CD8-positive, alpha-beta memory T cell (primary cell): ENCODE results near the gene GJC1. TPM values are rescaled to one million over a fixed set of nuclear protein-coding genes. Genes with fewer than 3 reads are reported as not detected.
A peak's percentile ranks its signal among the peaks of the same experiment; 100 is the strongest.

Experiments
- CTCF ChIA-PET: fragments of 350-600 bp; sonication (Branson Sonifier 250); formaldehyde crosslinking; loops from one replicate; lab custom pipeline; 2021; ENCODE audit warnings: antibody characterized with exemption; lab: Charles Lee
- POLR2A ChIA-PET: fragments of 350-600 bp; sonication (Branson Sonifier 250); formaldehyde crosslinking; loops from one replicate; lab custom pipeline; 2021; ENCODE audit warnings: antibody characterized with exemption; lab: Charles Lee
- DNase-seq, 5 donors: peaks; one replicate each; pipeline versions ENCODE4 v3.0.0 to v3.0.0-alpha.2; 2020 to 2022; ENCODE audit warnings: mixed read lengths in 1 of 5
- H3K27ac ChIP-seq: one replicate; pipeline ENCODE4 v1.7.0; 2013; ENCODE audit warnings: low read depth, mild to moderate bottlenecking, low read length, moderate library complexity
- H3K27me3 ChIP-seq: 2 replicates; pipeline ENCODE4 v1.7.0; 2013; ENCODE audit warnings: low read length, mild to moderate bottlenecking; ENCODE audit not compliant: insufficient read depth, poor library complexity, severe bottlenecking
- H3K36me3 ChIP-seq: 2 replicates; pipeline ENCODE4 v1.7.0; 2013; ENCODE audit warnings: mild to moderate bottlenecking, low read length, moderate library complexity; ENCODE audit not compliant: insufficient read depth
- H3K4me1 ChIP-seq: 2 replicates; pipeline ENCODE4 v1.7.0; 2013; ENCODE audit warnings: mild to moderate bottlenecking, low read length, moderate library complexity; ENCODE audit not compliant: insufficient read depth
- H3K4me3 ChIP-seq: 2 replicates; pipeline ENCODE4 v1.7.0; 2013; ENCODE audit warnings: mild to moderate bottlenecking, low read length
- H3K9me3 ChIP-seq: 2 replicates; pipeline ENCODE4 v1.7.0; 2013; ENCODE audit warnings: mild to moderate bottlenecking, low read length
- H3K27ac Mint-ChIP-seq, 8 donors: one replicate each; pipeline ENCODE4 v1.8.0; 2020 to 2021; ENCODE audit warnings: mixed read lengths in 8 of 8, mild to moderate bottlenecking in 6 of 8, inconsistent platforms in 3 of 8, moderate library complexity in 3 of 8
- H3K27me3 Mint-ChIP-seq, 2 donors: one replicate each; pipeline ENCODE4 v1.8.0; 2020 to 2021; ENCODE audit warnings: mixed read lengths in 2 of 2, mild to moderate bottlenecking in 1 of 2, moderate library complexity in 1 of 2
- H3K36me3 Mint-ChIP-seq, 3 donors: one replicate each; pipeline ENCODE4 v1.8.0; 2020 to 2021; ENCODE audit warnings: mixed read lengths in 3 of 3, inconsistent platforms in 1 of 3, mild to moderate bottlenecking in 1 of 3
- H3K4me1 Mint-ChIP-seq, 3 donors: one replicate each; pipeline ENCODE4 v1.8.0; 2020 to 2021; ENCODE audit warnings: mixed read lengths in 3 of 3, inconsistent platforms in 1 of 3, mild to moderate bottlenecking in 1 of 3
- H3K4me3 Mint-ChIP-seq, 7 donors: one replicate each; pipeline ENCODE4 v1.8.0; 2020 to 2021; ENCODE audit warnings: mixed read lengths in 7 of 7, mild to moderate bottlenecking in 6 of 7, moderate library complexity in 4 of 7, inconsistent platforms in 2 of 7
- H3K9me3 Mint-ChIP-seq, 5 donors: one replicate each; pipeline ENCODE4 v1.8.0; 2020 to 2022; ENCODE audit warnings: mixed read lengths in 5 of 5, mild to moderate bottlenecking in 3 of 5, moderate library complexity in 2 of 5, inconsistent platforms in 1 of 5
- polyA plus RNA-seq: library from polyadenylated mRNA; unstranded; fragments of 300-500 nt; fragmentation: Illumina TruSeq; gene quantifications from one replicate; pipeline ENCODE4 v1.2.3, GENCODE V29; 2021
- total RNA-seq, 2 experiments: library from RNA; stranded (reverse); gene quantifications; one replicate each; pipeline ENCODE4 v1.2.3, GENCODE V29; 2021

GJC1 gene
- total and polyA plus RNA-seq, 3 experiments from 2014 or later: 9.4 to 10.2 TPM; not detected in 1

DNA sequence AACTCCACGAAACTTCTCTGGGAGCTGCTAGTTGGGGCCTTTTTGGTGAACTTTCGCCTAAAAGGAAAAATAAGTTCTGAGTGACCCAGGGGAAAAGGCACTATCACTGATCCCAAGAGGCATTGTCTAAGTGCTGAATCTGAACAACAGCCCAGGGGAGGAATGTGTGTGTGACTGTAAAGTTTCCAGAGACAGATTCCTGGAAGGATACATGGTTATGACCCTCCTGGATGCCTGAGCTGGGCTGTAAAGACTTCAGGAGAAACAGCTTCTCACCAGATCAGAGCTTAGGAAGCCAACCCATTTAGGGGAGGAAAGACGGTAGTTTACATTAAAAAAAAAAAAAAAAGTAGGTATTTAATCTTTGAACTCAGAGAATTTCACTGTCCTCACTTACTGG, 37.8 kb upstream of the GJC1 start:
- no peak for DNase-seq
- Mint-ChIP-seq H3K4me1 (no peaks in the 10 kb centered on the region), H3K27ac (peak overlapping the region in 1 of 8 donors; percentile 60), H3K36me3 (peaks cover 0 to 90% (median 19%) of the 10 kb centered on the region in 3 donors), H3K27me3 (no peaks in the 10 kb centered on the region), H3K9me3 (no peaks in the 10 kb centered on the region), H3K4me3 (no peak overlapping the region)
- Histone ChIP-seq H3K27ac (no peak overlapping the region), H3K4me1 (no peaks in the 10 kb centered on the region), H3K36me3 (peaks cover 63% of the 10 kb centered on the region), H3K9me3 (no peaks in the 10 kb centered on the region), H3K27me3 (no peaks in the 10 kb centered on the region), H3K4me3 (no peak overlapping the region)
- ChIA-PET POLR2A (no interaction called here), CTCF (interaction anchor here (1.0 to 8.2 kb wide), 3 partner anchors 9 to 91 kb away, joined by 3 to 141 read pairs (median 5); no protein-coding TSS in a partner anchor)

GRCh38 chr17:44865931-44866330, 35.8 kb upstream of the GJC1 start:
- Histone ChIP-seq H3K4me3 (no peak overlapping the region), H3K9me3 (no peaks in the 10 kb centered on the region), H3K36me3 (peaks cover 60% of the 10 kb centered on the region), H3K27ac (no peak overlapping the region), H3K27me3 (no peaks in the 10 kb centered on the region), H3K4me1 (no peaks in the 10 kb centered on the region)
- CTCF ChIA-PET: interaction anchor here (0.8 to 8.2 kb wide), 7 partner anchors 9 to 89 kb away, joined by 3 to 141 read pairs (median 3); partner anchors contain the start of gene EFTUD2
- Mint-ChIP-seq H3K9me3 (no peaks in the 10 kb centered on the region), H3K4me3 (no peak overlapping the region), H3K36me3 (peaks cover 0 to 89% (median 11%) of the 10 kb centered on the region in 3 donors), H3K27ac (peak overlapping the region in 1 of 8 donors; percentile 18), H3K4me1 (no peaks in the 10 kb centered on the region), H3K27me3 (no peaks in the 10 kb centered on the region)
- no peak for DNase-seq
- POLR2A ChIA-PET: no interaction called here

DNA sequence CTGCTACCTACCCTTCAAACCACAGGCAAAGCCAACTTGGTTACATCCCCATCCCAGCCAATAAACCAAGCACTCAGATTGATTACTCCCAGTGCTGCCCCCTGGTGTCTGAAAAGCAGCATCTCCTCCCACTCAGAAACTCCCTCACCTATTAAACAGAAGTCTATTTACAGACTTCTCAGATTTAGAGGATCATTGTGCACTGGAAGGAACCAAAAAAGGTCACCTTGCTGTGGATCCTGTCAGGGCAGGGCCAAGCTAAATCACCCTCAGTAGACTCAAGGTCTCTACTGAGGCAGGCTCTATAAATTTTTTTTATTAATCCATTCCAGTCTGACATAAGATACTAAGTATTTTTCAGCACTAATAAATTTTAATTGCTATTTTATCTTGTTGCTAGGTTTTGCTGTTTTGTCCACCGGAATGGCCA, 35.2 kb upstream of the GJC1 start:
- Histone ChIP-seq H3K4me1 (no peaks in the 10 kb centered on the region), H3K9me3 (no peaks in the 10 kb centered on the region), H3K27me3 (no peaks in the 10 kb centered on the region), H3K36me3 (peaks cover 62% of the 10 kb centered on the region), H3K4me3 (no peak overlapping the region), H3K27ac (no peak overlapping the region)
- Mint-ChIP-seq H3K9me3 (no peaks in the 10 kb centered on the region), H3K27me3 (no peaks in the 10 kb centered on the region), H3K36me3 (peaks cover 0 to 91% (median 13%) of the 10 kb centered on the region in 3 donors), H3K4me3 (no peak overlapping the region), H3K4me1 (no peaks in the 10 kb centered on the region), H3K27ac (peak overlapping the region in 2 of 8 donors; percentile 23 to 38)
- ChIA-PET POLR2A (interaction anchor here (0.5 kb wide), 2 partner anchors 9 to 1346 kb away, joined by 5 to 6 read pairs; no protein-coding TSS in a partner anchor), CTCF (interaction anchor here (0.6 to 8.2 kb wide), 14 partner anchors 9 to 332 kb away, joined by 3 to 141 read pairs (median 4); partner anchors contain the start of gene EFTUD2)
- DNase-seq: peak; percentile 52 to 75 (median 55)

DNA sequence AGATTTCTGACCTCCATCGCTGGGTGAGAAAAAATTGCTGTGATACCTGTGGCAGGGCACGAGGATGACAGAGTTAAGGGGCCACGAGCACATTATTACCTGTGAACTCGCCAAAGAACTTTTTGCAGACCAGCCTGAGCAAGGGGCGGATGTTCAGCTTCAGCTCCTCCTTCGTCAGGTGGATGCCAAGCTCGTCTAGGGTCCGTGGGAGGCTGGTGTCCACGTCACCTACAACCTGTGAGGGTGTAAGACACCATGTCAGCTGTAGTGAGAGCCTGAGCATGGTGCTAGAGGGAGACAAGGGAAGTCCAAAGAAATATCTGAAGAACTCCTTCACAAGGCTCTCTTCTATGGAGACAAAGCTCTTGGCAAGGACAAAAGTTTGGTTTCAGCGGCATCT, 34.7 kb upstream of the GJC1 start:
- CTCF ChIA-PET: interaction anchor here (0.6 to 8.2 kb wide), 12 partner anchors 9 to 332 kb away, joined by 3 to 141 read pairs (median 4); no protein-coding TSS in a partner anchor
- POLR2A ChIA-PET: interaction anchor here (0.5 kb wide), 2 partner anchors 9 to 1346 kb away, joined by 5 to 6 read pairs; no protein-coding TSS in a partner anchor
- H3K36me3 ChIP-seq: peaks cover 62% of the 10 kb centered on the region

GRCh38 chr17:44863061-44863918, 33.2 kb upstream of the GJC1 start:
- Histone ChIP-seq H3K9me3 (no peaks in the 10 kb centered on the region), H3K27me3 (no peaks in the 10 kb centered on the region), H3K4me1 (no peaks in the 10 kb centered on the region), H3K36me3 (peaks cover 63% of the 10 kb centered on the region), H3K4me3 (no peak overlapping the region), H3K27ac (no peak overlapping the region)
- Mint-ChIP-seq H3K4me3 (no peak overlapping the region), H3K27me3 (no peaks in the 10 kb centered on the region), H3K4me1 (no peaks in the 10 kb centered on the region), H3K9me3 (no peaks in the 10 kb centered on the region), H3K36me3 (peaks cover 0 to 91% (median 25%) of the 10 kb centered on the region in 3 donors), H3K27ac (no peak overlapping the region)
- DNase-seq: no peak
- ChIA-PET POLR2A (no interaction called here), CTCF (interaction anchor here (1.0 to 8.2 kb wide), 4 partner anchors 11 to 159 kb away, joined by 3 to 141 read pairs (median 3); no protein-coding TSS in a partner anchor)

More for the DNA sequence above, 34.7 kb upstream of the GJC1 start:
- no peaks in the 10 kb centered on the region for H3K4me1 Mint-ChIP-seq
- H3K9me3 Mint-ChIP-seq: no peaks in the 10 kb centered on the region
- no peaks in the 10 kb centered on the region for H3K27me3 ChIP-seq
- peaks cover 0 to 91% (median 17%) of the 10 kb centered on the region in 3 donors for H3K36me3 Mint-ChIP-seq
- H3K27ac Mint-ChIP-seq: no peak overlapping the region
- no peak for DNase-seq
- no peaks in the 10 kb centered on the region for H3K4me1 ChIP-seq
- no peaks in the 10 kb centered on the region for H3K9me3 ChIP-seq
- no peak overlapping the region for H3K4me3 Mint-ChIP-seq
- no peak overlapping the region for H3K4me3 ChIP-seq
- no peak overlapping the region for H3K27ac ChIP-seq
- H3K27me3 Mint-ChIP-seq: no peaks in the 10 kb centered on the region

- no peaks in the 10 kb centered on the region for H3K4me1 ChIP-seq
- Mint-ChIP-seq H3K4me1 (no peaks in the 10 kb centered on the region), H3K27ac (no peak overlapping the region), H3K36me3 (peaks cover 0 to 88% (median 25%) of the 10 kb centered on the region in 3 donors), H3K27me3 (no peaks in the 10 kb centered on the region), H3K4me3 (no peak overlapping the region), H3K9me3 (no peaks in the 10 kb centered on the region)
- H3K9me3 ChIP-seq: no peaks in the 10 kb centered on the region
- DNase-seq: no peak
- H3K27ac ChIP-seq: no peak overlapping the region
- no peaks in the 10 kb centered on the region for H3K27me3 ChIP-seq
- POLR2A ChIA-PET: no interaction called here
- CTCF ChIA-PET: interaction anchor here (1.0 to 8.2 kb wide), 4 partner anchors 12 to 160 kb away, joined by 3 to 141 read pairs (median 3); no protein-coding TSS in a partner anchor
- H3K36me3 ChIP-seq: peaks cover 66% of the 10 kb centered on the region
- H3K4me3 ChIP-seq: no peak overlapping the region
These were observed 32.3 kb upstream of the GJC1 start for GRCh38 chr17:44862278-44862914.

GRCh38 chr17:44859701-44860100, 29.6 kb upstream of the GJC1 start:
- Mint-ChIP-seq H3K27me3 (no peaks in the 10 kb centered on the region), H3K4me1 (no peaks in the 10 kb centered on the region), H3K27ac (peak overlapping the region in 1 of 8 donors; percentile 42), H3K4me3 (no peak overlapping the region), H3K36me3 (peaks cover 0 to 92% (median 29%) of the 10 kb centered on the region in 3 donors), H3K9me3 (no peaks in the 10 kb centered on the region)
- Histone ChIP-seq H3K4me1 (no peaks in the 10 kb centered on the region), H3K4me3 (no peak overlapping the region), H3K9me3 (no peaks in the 10 kb centered on the region), H3K27me3 (no peaks in the 10 kb centered on the region), H3K27ac (no peak overlapping the region), H3K36me3 (peaks cover 79% of the 10 kb centered on the region)
- ChIA-PET POLR2A (no interaction called here), CTCF (interaction anchor here (1.3 kb wide), 1 partner anchor 85 kb away, joined by 3 read pairs; no protein-coding TSS in a partner anchor)
- no peak for DNase-seq
